HepG2 (cell line): ENCODE results near the gene BRD2. TPM values are rescaled to one million over a fixed set of nuclear protein-coding genes. Genes with fewer than 3 reads are reported as not detected.

ENCODE experiments used
- ATF6 ChIP-seq: sonication (generic); formaldehyde crosslinking; conservative IDR thresholded peaks from 2 replicates; pipeline ENCODE4 v1.4.0; 2020; ENCODE audit warnings: missing genetic modification reagents
- FOSL1 ChIP-seq: sonication (generic); formaldehyde crosslinking; IDR thresholded peaks from 2 replicates; pipeline ENCODE4 v1.9.0; 2021; ENCODE audit warnings: missing genetic modification reagents, borderline replicate concordance
- GMEB1 ChIP-seq: sonication (generic); formaldehyde crosslinking; IDR thresholded peaks from 2 replicates; pipeline ENCODE4 v1.5.1; 2020; ENCODE audit warnings: missing genetic modification reagents, mild to moderate bottlenecking, borderline replicate concordance
- MLX ChIP-seq: IDR thresholded peaks from 2 replicates; pipeline ENCODE4 v1.6.1; 2016
- ZBTB26 ChIP-seq: IDR thresholded peaks from 2 replicates; pipeline ENCODE4 v1.6.1; 2016; ENCODE audit warnings: missing compliant biosample characterization, missing genetic modification reagents, borderline replicate concordance
- ZNF235 ChIP-seq: sonication (generic); formaldehyde crosslinking; IDR thresholded peaks from 2 replicates; pipeline ENCODE4 v1.8.1; 2023; ENCODE audit warnings: mild to moderate bottlenecking, missing genetic modification reagents, borderline replicate concordance
- ZNF318 ChIP-seq: sonication (generic); formaldehyde crosslinking; IDR thresholded peaks from 2 replicates; pipeline ENCODE4 v1.4.0; 2020; ENCODE audit warnings: mild to moderate bottlenecking, missing genetic modification reagents
- ZNF543 ChIP-seq: sonication (generic); formaldehyde crosslinking; IDR thresholded peaks from 2 replicates; pipeline ENCODE4 v1.4.0; 2020; ENCODE audit warnings: mild to moderate bottlenecking, missing genetic modification reagents
- ZNF567 ChIP-seq: sonication (generic); formaldehyde crosslinking; IDR thresholded peaks from 2 replicates; pipeline ENCODE4 v1.8.1; 2023; ENCODE audit warnings: mild to moderate bottlenecking, missing genetic modification reagents, borderline replicate concordance
- ZNF841 ChIP-seq: sonication (generic); formaldehyde crosslinking; IDR thresholded peaks from 2 replicates; pipeline ENCODE4 v1.8.1; 2023; ENCODE audit warnings: missing genetic modification reagents, borderline replicate concordance
- ZSCAN12 ChIP-seq: sonication (generic); formaldehyde crosslinking; IDR thresholded peaks from 2 replicates; pipeline ENCODE4 v1.9.0; 2021; ENCODE audit warnings: mild to moderate bottlenecking, missing genetic modification reagents
- polyA plus RNA-seq, 8 experiments: library from polyadenylated mRNA; depleted of rRNA in 3 of 8; stranded (reverse) in 7 of 8; unstranded in 1 of 8; fragments of >200 nt; fragmentation: Illumina TruSeq in 4 of 8; extraction: Trizol in 4 of 8; gene quantifications; 2 replicates each; pipeline versions ENCODE4 v1.2.1 to v1.2.3, GENCODE V29; 2011 to 2016; ENCODE audit warnings: low read depth in 4 of 8, missing spikeins in 1 of 8, mixed read lengths in 1 of 8; ENCODE audit not compliant: insufficient read depth in 1 of 8
- total RNA-seq, 5 experiments: library from RNA; depleted of rRNA; stranded (reverse); fragments of >200 nt; fragmentation: Illumina TruSeq; extraction: Trizol; gene quantifications; 2 replicates each; pipeline ENCODE4 v1.2.3, GENCODE V29; 2016; ENCODE audit warnings: low read depth in 1 of 5

Gene BRD2
- total and polyA plus RNA-seq, 2 of the 13 experiments (the other 11 are each of a cell fraction or from before 2014, with no cell fraction given) = 143 to 202 TPM

- TF ChIP-seq ZBTB26 (CRISPR knock-in tag) = no peak
- TF ChIP-seq ZSCAN12 (CRISPR knock-in tag) = no peak
- no peak for TF ChIP-seq FOSL1 (CRISPR knock-in tag)
- TF ChIP-seq ZNF318 = no peak
- 0 out of 2 replicates have a peak, but pooled peaks have one; percentile 6 for TF ChIP-seq GMEB1
- TF ChIP-seq ZNF567 (CRISPR knock-in tag) = 0 out of 2 replicates have a peak, but pooled peaks have one; percentile 8
- 0 out of 2 replicates have a peak, but pooled peaks have one; percentile 68 for TF ChIP-seq ZNF841 (CRISPR knock-in tag)
- no peak for TF ChIP-seq ATF6 (CRISPR knock-in tag)
- TF ChIP-seq MLX = no peak
- no peak for TF ChIP-seq ZNF543 (CRISPR knock-in tag)
- 0 out of 2 replicates have a peak, but pooled peaks have one; percentile 63 for TF ChIP-seq ZNF235
Observed at GRCh38 chr6:32972353-32973143, 4.2 kb downstream of the BRD2 start (continued).
